ENCODE measurements around the gene TIAL1. TPM values are rescaled to one million over a fixed set of nuclear protein-coding genes. Genes with fewer than 3 reads are reported as not detected.

Gene TIAL1
- total RNA-seq, 1 donor from 2014 or later, result 184 TPM

DNA sequence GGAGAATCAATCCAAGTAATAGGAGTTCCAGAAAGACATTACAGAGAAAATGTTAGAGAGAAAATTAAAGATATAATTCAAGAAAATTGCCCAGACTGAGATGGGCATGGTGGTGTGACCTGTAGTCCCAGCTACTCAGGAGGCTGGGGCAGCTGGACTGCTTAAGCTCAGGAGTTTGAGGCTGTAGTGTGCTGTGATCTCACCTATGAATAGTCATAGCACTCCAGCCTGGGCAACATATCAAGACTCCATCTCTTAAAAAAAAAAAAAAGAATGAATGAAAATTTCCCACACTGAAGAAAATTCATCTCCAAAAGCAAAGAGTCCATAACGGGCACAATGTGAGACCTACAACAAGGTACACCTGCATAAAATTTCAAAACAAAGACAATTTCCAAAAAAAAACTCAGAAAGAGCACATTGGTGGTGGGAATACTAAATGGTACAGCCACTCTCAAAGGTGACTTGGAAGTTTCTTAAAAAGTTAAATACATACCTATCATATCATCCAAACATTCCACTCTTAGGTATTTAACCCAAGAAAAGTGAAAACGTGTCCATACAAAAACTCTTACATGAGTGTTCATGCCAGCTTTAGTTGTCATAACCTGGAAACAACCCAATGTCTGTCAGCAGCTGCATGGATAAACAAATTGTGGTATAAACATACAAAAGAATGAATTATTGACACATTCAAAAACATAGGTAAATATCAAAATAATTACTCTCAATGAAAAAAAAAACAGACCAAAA lies 47.3 kb downstream of the TIAL1 start:
- Mint-ChIP-seq H3K4me1 (ENCODE audit: unreplicated experiment) (no peaks in the 10 kb centered on the region), H3K4me3 (ENCODE audit: unreplicated experiment) (no peak overlapping the region), H3K27ac (ENCODE audit: unreplicated experiment) (no peak overlapping the region), H3K9me3 (ENCODE audit: unreplicated experiment) (no peaks in the 10 kb centered on the region), H3K36me3 (ENCODE audit: low read depth, unreplicated experiment) (peaks cover 6% of the 10 kb centered on the region), H3K27me3 (ENCODE audit: unreplicated experiment) (no peaks in the 10 kb centered on the region)
- no peak for DNase-seq (ENCODE audit: low spot score)
- TF ChIP-seq, protein P1, sequence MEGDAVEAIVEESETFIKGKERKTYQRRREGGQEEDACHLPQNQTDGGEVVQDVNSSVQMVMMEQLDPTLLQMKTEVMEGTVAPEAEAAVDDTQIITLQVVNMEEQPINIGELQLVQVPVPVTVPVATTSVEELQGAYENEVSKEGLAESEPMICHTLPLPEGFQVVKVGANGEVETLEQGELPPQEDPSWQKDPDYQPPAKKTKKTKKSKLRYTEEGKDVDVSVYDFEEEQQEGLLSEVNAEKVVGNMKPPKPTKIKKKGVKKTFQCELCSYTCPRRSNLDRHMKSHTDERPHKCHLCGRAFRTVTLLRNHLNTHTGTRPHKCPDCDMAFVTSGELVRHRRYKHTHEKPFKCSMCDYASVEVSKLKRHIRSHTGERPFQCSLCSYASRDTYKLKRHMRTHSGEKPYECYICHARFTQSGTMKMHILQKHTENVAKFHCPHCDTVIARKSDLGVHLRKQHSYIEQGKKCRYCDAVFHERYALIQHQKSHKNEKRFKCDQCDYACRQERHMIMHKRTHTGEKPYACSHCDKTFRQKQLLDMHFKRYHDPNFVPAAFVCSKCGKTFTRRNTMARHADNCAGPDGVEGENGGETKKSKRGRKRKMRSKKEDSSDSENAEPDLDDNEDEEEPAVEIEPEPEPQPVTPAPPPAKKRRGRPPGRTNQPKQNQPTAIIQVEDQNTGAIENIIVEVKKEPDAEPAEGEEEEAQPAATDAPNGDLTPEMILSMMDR (IDR thresholded peaks at IDR 0.05; ENCODE audit: unreplicated experiment), result no peak

GRCh38 chr10:119546009-119546408 lies 50.8 kb downstream of the TIAL1 start:
- no peak overlapping the region for H3K27ac Mint-ChIP-seq (ENCODE audit: unreplicated experiment)
- no peak for DNase-seq (ENCODE audit: low spot score)
- H3K9me3 Mint-ChIP-seq (ENCODE audit: unreplicated experiment), result no peaks in the 10 kb centered on the region
- TF ChIP-seq, protein P1 (IDR thresholded peaks at IDR 0.05; ENCODE audit: unreplicated experiment), result no peak
- H3K27me3 Mint-ChIP-seq (ENCODE audit: unreplicated experiment), result peaks cover 10% of the 10 kb centered on the region
- peaks cover 15% of the 10 kb centered on the region for H3K4me1 Mint-ChIP-seq (ENCODE audit: unreplicated experiment)
- H3K36me3 Mint-ChIP-seq (ENCODE audit: low read depth, unreplicated experiment), result peaks cover 14% of the 10 kb centered on the region
- H3K4me3 Mint-ChIP-seq (ENCODE audit: unreplicated experiment), result no peak overlapping the region

GRCh38 chr10:119545310-119545709 lies 51.5 kb downstream of the TIAL1 start:
- Mint-ChIP-seq H3K9me3 (ENCODE audit: unreplicated experiment) (no peaks in the 10 kb centered on the region), H3K4me1 (ENCODE audit: unreplicated experiment) (peaks cover 20% of the 10 kb centered on the region), H3K36me3 (ENCODE audit: low read depth, unreplicated experiment) (peaks cover 17% of the 10 kb centered on the region), H3K27ac (ENCODE audit: unreplicated experiment) (no peak overlapping the region), H3K4me3 (ENCODE audit: unreplicated experiment) (no peak overlapping the region), H3K27me3 (ENCODE audit: unreplicated experiment) (peaks cover 10% of the 10 kb centered on the region)
- DNase-seq (ENCODE audit: low spot score), result no peak
- TF ChIP-seq, protein P1 (IDR thresholded peaks at IDR 0.05; ENCODE audit: unreplicated experiment), result no peak

GRCh38 chr10:119543814-119544642 lies 52.7 kb downstream of the TIAL1 start:
- no peaks in the 10 kb centered on the region for H3K9me3 Mint-ChIP-seq (ENCODE audit: unreplicated experiment)
- H3K4me1 Mint-ChIP-seq (ENCODE audit: unreplicated experiment), result peaks cover 24% of the 10 kb centered on the region
- peaks cover 17% of the 10 kb centered on the region for H3K36me3 Mint-ChIP-seq (ENCODE audit: low read depth, unreplicated experiment)
- TF ChIP-seq, protein P1 (IDR thresholded peaks at IDR 0.05; ENCODE audit: unreplicated experiment), result no peak
- DNase-seq (ENCODE audit: low spot score), result no peak
- H3K27ac Mint-ChIP-seq (ENCODE audit: unreplicated experiment), result peak overlapping the region; percentile 42
- H3K4me3 Mint-ChIP-seq (ENCODE audit: unreplicated experiment), result peak overlapping the region; percentile 90
- peaks cover 11% of the 10 kb centered on the region for H3K27me3 Mint-ChIP-seq (ENCODE audit: unreplicated experiment)

Data from endothelial cell (in vitro differentiated cells).